GM12873 (cell line): ENCODE data around the gene STEAP2.

ENCODE experiments used
- TF ChIP-seq, protein P1 (sequence below): IDR thresholded peaks from 2 replicates; pipeline ENCODE4 v1.5.1; 2012; ENCODE audit warnings: low read depth, mild to moderate bottlenecking, moderate library complexity, low read length, control low read depth; ENCODE audit not compliant: insufficient read depth; ENCODE audit errors: missing control alignments

STEAP2 gene

DNA sequence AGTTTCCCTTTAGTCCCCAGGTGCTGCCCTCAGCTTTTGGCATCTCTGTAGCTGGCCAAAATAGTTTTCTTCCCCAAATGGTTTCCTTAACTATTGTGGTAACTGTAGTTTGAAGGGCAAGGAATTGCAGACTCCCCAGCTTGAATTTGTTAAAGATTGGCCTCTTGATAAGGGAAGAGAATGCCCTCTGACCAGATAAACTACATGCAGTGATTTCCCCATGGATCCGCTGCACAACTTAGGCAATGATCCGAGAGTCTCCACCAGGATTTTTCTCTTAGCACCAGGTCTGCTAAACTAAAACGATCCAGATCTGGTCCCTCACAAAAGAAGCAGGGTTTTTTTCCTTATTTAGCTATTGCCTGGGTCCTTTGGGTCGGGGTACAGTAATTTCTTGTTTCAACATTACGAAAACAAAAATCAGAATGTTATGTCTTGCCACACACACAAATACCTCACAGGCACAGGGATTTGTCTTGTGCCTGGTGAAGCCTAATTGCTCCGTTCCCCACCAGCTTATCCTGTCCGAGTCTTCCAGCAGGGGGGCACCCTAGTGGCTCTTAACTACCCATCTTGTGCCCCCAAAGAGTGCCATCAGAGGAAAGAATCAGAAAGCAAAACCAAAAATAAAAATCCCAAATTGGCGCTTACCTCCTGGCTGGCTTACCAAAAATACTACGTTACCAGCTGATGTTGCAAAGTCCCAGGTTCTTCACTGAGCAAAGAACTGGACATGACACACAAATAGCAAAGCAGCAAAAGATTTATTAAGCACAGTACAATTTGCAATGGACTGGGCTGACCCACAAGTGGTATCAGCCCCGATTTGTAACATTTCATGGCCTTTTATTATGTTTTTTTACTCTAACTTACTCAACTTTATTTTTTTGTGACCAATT is 16.4 kb upstream of the STEAP2 start:
- TF ChIP-seq, protein P1, sequence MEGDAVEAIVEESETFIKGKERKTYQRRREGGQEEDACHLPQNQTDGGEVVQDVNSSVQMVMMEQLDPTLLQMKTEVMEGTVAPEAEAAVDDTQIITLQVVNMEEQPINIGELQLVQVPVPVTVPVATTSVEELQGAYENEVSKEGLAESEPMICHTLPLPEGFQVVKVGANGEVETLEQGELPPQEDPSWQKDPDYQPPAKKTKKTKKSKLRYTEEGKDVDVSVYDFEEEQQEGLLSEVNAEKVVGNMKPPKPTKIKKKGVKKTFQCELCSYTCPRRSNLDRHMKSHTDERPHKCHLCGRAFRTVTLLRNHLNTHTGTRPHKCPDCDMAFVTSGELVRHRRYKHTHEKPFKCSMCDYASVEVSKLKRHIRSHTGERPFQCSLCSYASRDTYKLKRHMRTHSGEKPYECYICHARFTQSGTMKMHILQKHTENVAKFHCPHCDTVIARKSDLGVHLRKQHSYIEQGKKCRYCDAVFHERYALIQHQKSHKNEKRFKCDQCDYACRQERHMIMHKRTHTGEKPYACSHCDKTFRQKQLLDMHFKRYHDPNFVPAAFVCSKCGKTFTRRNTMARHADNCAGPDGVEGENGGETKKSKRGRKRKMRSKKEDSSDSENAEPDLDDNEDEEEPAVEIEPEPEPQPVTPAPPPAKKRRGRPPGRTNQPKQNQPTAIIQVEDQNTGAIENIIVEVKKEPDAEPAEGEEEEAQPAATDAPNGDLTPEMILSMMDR, result no peak

DNA sequence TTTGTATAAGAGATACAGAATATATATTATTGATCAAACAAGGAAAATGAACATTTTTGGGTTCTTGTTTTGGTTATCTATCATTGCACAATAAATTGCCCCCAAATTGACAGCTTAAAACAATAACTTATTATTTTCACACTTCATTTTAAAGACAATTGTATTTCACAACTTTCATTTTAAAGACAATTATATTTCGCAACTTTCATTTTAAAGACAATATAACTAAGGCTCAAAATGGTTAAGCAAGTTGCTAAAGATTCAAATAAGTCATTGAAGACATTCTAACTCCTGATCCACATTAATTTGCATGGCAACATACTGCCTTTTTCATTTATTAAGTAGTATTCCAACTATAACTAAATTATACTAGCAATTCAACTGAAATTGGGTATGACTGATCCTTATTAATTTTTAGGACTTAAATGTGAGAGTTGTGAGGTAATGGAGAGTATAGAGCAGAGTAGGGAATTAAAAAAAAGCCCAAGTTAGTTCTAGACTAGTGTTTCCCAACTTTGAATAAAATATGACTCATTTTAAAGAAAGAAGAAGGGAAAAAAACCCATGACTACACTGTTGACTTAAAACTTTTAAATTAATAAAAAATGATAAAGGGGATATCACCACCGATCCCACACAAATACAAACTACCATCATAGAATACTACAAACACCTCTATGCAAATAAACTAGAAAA is 9.9 kb upstream of the STEAP2 start:
- TF ChIP-seq, protein P1, result no peak

DNA sequence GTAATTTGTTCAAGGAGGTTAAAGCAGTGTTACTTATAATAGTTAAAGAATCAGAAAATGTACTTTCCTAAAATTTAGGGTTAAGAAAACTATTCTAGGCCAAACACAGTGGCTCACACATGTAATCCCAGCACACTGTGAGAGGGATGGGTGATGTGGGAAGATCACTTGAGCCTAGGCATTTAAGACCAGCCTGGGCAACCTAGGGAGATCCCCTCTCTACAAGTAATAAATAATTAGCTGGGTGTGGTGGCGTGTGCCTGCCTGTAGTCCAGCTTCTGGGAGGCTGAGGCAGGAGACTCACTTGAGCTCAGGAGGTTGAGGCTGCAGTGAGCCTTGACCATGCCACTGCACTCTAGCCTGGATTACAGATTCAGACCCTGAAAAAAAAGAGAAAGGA is 3.6 kb upstream of the STEAP2 start:
- TF ChIP-seq, protein P1, result no peak

DNA sequence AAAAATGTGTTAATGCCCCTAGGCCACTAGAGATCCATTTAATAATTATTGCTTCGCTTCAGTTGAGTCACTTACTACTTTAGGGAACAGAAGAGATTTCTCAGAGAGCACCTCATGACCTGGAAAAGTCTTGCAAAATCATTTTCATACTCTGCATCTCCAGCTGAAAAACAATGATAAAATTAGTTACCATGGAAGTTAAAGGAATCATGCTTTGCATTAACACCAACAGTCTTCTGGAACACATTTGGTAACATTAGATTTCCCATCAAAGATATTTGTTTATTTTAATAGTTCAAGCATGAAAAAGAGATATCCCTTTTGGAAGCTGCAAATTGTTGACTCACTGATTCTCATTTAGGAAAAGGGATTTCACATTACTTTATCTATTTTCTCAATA is 1.8 kb upstream of the STEAP2 start:
- TF ChIP-seq, protein P1, result no peak

DNA sequence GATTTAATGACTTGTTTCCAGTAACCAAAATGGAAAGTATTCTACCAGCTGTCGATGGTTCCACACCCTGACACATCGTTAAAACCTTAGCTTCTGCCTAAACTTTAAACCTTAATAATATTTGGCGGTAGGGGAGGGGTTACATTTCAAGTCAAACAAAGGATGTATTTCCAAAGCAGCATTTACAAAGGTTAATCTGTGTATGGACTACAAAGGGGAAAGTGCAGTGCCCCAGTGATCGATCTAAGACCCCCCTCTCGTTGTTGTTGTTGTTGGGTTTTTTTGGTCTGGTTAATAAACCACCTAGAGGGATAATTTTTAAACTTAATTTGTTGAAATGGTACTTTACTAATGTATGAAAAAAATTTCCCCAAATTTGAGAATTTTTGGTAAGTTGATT is 1.1 kb upstream of the STEAP2 start:
- TF ChIP-seq, protein P1, result no peak

DNA sequence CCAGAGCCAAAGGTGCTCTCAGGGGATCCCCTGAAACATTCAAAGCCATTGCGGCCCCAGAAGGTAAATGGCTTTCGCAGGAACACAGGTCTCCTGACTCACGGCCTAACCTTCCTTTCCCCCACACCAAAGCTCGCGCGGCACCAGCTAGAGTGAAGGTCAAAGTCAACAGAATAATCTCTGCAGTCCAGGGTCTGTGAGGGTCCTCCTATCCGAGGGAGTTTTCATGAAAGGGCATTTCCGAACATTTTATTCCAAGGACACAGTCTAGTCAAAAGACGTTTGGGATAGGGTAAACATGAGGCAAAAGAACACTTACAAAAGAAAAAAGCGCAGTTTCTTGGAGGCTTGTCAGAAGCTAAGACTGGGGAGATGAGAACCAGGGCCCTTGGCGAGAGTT is 559 bp upstream of the STEAP2 start:
- TF ChIP-seq, protein P1, result no peak

DNA sequence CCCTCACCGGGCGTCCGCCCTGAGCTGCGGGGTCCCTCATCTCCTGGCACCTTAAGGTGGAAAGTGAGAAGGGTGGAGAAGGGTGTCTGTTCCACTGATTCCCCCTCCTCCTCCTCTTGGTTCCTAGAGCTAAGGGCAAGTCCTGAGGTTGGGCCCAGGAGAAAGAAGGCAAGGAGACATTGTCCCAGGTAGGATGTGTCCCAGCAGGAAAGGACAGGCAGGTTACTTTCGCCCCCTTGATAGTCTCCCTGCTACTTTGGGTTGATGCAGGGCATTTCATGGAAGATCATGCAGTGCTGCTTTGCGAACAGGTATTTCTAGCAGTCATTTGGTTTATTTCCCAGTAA is 582 bp downstream of the STEAP2 start:
- TF ChIP-seq, protein P1, result no peak
